GM12891 (cell line): ENCODE data around the gene HYAL4.
"Not testable (repeated sequence)": the region's sequence is repeated elsewhere in the genome, so short reads cannot be mapped to it uniquely, and the experiment has no call there.

Experiments used
- DNase-seq: peaks from one replicate; pipeline ENCODE4 v3.0.0; 2011; ENCODE audit warnings: low spot score; ENCODE audit not compliant: insufficient read length
- FAIRE-seq: peaks from 2 replicates; lab custom pipeline; 2011; peaks lifted over from hg19 to GRCh38; lab: Jason Lieb, UNC
- PAX5 ChIP-seq: IDR thresholded peaks from 2 replicates; pipeline ENCODE4 v1.6.1; 2011; ENCODE audit warnings: low read length, moderate library complexity, mild to moderate bottlenecking; ENCODE audit not compliant: insufficient read depth, severe bottlenecking
- POLR2A ChIP-seq: IDR thresholded peaks from 2 replicates; pipeline ENCODE4 v1.6.1; 2011; ENCODE audit warnings: low read depth, low read length, control low read depth
- POLR2AphosphoS5 ChIP-seq: IDR thresholded peaks from 2 replicates; pipeline ENCODE4 v1.6.1; 2011; ENCODE audit warnings: low read depth, low read length, control low read depth
- POU2F2 ChIP-seq: IDR thresholded peaks from 2 replicates; pipeline ENCODE4 v1.6.1; 2011; ENCODE audit warnings: low read depth, mild to moderate bottlenecking, control low read depth, low read length, moderate library complexity
- SPI1 ChIP-seq: IDR thresholded peaks from 2 replicates; pipeline ENCODE4 v1.6.1; 2011; ENCODE audit warnings: low read depth, low read length, control low read depth
- TAF1 ChIP-seq: IDR thresholded peaks from 2 replicates; pipeline ENCODE4 v1.6.1; 2011; ENCODE audit warnings: low read depth, low read length, control low read depth

The HYAL4 gene

GRCh38 chr7:123846217-123846891 is 1.4 kb downstream of the HYAL4 start:
- DNase-seq = no peak
- no peak for TF ChIP-seq POLR2A
- TF ChIP-seq POLR2AphosphoS5 = no peak
- no peak for TF ChIP-seq POU2F2
- TF ChIP-seq SPI1 = no peak
- TF ChIP-seq PAX5 = no peak
- TF ChIP-seq TAF1 = no peak
- FAIRE-seq = no peak

- no peak for TF ChIP-seq POU2F2
- TF ChIP-seq TAF1 = no peak
- TF ChIP-seq POLR2A = no peak
- no peak for TF ChIP-seq SPI1
- no peak for TF ChIP-seq POLR2AphosphoS5
- no peak for TF ChIP-seq PAX5
These were observed 2.9 kb downstream of the HYAL4 start for GRCh38 chr7:123847868-123848267.

GRCh38 chr7:123849855-123850254 is 4.9 kb downstream of the HYAL4 start:
- DNase-seq = no peak
- TF ChIP-seq PAX5 (no peak), POLR2AphosphoS5 (no peak), POU2F2 (no peak), POLR2A (no peak), SPI1 (no peak), TAF1 (no peak)
- FAIRE-seq = no peak

More at GRCh38 chr7:123847868-123848267, 2.9 kb downstream of the HYAL4 start:
- no peak for DNase-seq
- FAIRE-seq = no peak

- FAIRE-seq, DNase-seq: not testable (repeated sequence)
These were observed 6.4 kb downstream of the HYAL4 start for GRCh38 chr7:123851404-123851803.

GRCh38 chr7:123854291-123854690 is 9.3 kb downstream of the HYAL4 start:
- FAIRE-seq, DNase-seq: not testable (repeated sequence)

- FAIRE-seq, DNase-seq: not testable (repeated sequence)
These were observed 11.5 kb downstream of the HYAL4 start for GRCh38 chr7:123856428-123856827.

- DNase-seq = no peak
- FAIRE-seq = no peak
- no peak for TF ChIP-seq POU2F2
- no peak for TF ChIP-seq TAF1
- no peak for TF ChIP-seq SPI1
These were observed 15.9 kb downstream of the HYAL4 start for GRCh38 chr7:123860848-123861247.

- FAIRE-seq (no peak), DNase-seq (no peak)
- TF ChIP-seq TAF1 (no peak), SPI1 (no peak), POLR2A (no peak), POLR2AphosphoS5 (no peak), PAX5 (no peak), POU2F2 (no peak)
These were observed 17.8 kb downstream of the HYAL4 start for GRCh38 chr7:123862775-123863174.

GRCh38 chr7:123863461-123863860 is 18.5 kb downstream of the HYAL4 start:
- TF ChIP-seq POLR2A = no peak
- no peak for TF ChIP-seq SPI1
- DNase-seq = no peak
- FAIRE-seq = no peak

GRCh38 chr7:123864012-123864411 is 19.0 kb downstream of the HYAL4 start:
- no peak for DNase-seq
- no peak for FAIRE-seq
- no peak for TF ChIP-seq SPI1
- TF ChIP-seq PAX5 = no peak
- TF ChIP-seq POU2F2 = no peak
- no peak for TF ChIP-seq TAF1
- no peak for TF ChIP-seq POLR2AphosphoS5
- no peak for TF ChIP-seq POLR2A

- TF ChIP-seq POLR2A (no peak), SPI1 (no peak), PAX5 (no peak), TAF1 (no peak), POLR2AphosphoS5 (no peak), POU2F2 (no peak)
- DNase-seq (no peak), FAIRE-seq (no peak)
These were observed 19.5 kb downstream of the HYAL4 start for GRCh38 chr7:123864436-123864835.

GRCh38 chr7:123864966-123865365 is 20.0 kb downstream of the HYAL4 start:
- no peak for TF ChIP-seq SPI1
- no peak for TF ChIP-seq POLR2AphosphoS5
- TF ChIP-seq POU2F2 = no peak
- TF ChIP-seq TAF1 = no peak
- no peak for TF ChIP-seq PAX5
- no peak for DNase-seq
- no peak for FAIRE-seq
